ENCODE data around the gene KCNJ4.
"Not testable (repeated sequence)": the region's sequence is repeated elsewhere in the genome, so short reads cannot be mapped to it uniquely, and the experiment has no call there.

The KCNJ4 gene

DNA sequence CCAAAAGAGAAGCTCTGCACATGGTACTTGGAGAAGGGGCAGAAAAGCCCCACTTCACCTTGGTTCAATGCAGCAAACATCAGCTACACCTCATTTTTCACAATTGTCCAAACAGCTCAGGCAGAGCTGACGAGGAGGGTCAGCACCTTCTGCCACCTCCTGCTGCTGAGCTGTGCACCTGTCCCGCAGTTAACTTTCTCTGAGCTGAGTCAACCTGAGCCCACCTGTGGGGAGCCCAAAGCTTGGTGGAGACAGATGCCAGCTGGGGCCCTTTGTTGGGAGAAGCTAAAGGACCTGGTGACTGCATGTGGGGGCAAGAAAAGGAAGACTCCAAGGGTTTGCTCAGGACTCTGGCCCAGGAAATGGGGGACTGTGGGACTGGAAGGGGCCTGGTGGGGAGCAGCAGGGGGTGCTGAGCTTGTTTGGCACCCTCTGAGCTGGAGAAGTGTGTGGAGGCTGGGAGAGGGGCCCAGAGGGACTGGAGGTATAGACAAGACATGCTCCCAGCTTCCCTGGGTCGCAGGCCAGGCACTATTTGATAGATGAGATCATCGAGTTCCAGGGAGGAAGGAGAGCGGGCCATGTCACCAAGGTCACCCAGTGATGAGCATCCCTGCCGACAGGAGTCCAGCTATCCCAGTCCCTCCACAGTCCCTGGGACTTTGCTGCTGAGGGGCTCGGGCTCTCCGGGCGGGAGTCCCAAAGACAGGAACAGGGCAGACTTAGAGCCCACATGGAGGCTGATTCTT is 53.5 kb downstream of the KCNJ4 start:
- TF ChIP-seq CTCF (conservative IDR thresholded peaks at IDR 0.05; ENCODE audit: low read depth, low read length) = no peak
- DNase-seq (ENCODE audit: low read depth) = no peak
- no peak overlapping the region for H3K4me3 ChIP-seq (ENCODE audit: low read length)

- H3K4me3 ChIP-seq (ENCODE audit: low read length); DNase-seq (ENCODE audit: low read depth): not testable (repeated sequence)
These were observed 54.7 kb downstream of the KCNJ4 start for GRCh38 chr22:38400256-38400655.

- no peak for TF ChIP-seq CTCF (conservative IDR thresholded peaks at IDR 0.05; ENCODE audit: low read depth, low read length)
- DNase-seq (ENCODE audit: low read depth) = no peak
- peak overlapping the region; percentile 72 for H3K4me3 ChIP-seq (ENCODE audit: low read length)
These were observed 56.2 kb downstream of the KCNJ4 start for GRCh38 chr22:38398609-38399461.

- not testable (repeated sequence) for DNase-seq (ENCODE audit: low read depth)
These were observed 56.8 kb downstream of the KCNJ4 start for GRCh38 chr22:38398181-38398608.

GRCh38 chr22:38397189-38398085 is 57.6 kb downstream of the KCNJ4 start:
- H3K4me3 ChIP-seq (ENCODE audit: low read length) = peak overlapping the region; percentile 72
- no peak for TF ChIP-seq CTCF (conservative IDR thresholded peaks at IDR 0.05; ENCODE audit: low read depth, low read length)
- DNase-seq (ENCODE audit: low read depth) = no peak

More at GRCh38 chr22:38398181-38398608, 56.8 kb downstream of the KCNJ4 start:
- peak overlapping the region; percentile 72 for H3K4me3 ChIP-seq (ENCODE audit: low read length)

- H3K4me3 ChIP-seq (ENCODE audit: low read length) = peak overlapping the region; percentile 72
- DNase-seq (ENCODE audit: low read depth) = not testable (repeated sequence)
These were observed 58.4 kb downstream of the KCNJ4 start for GRCh38 chr22:38396440-38397069.

- H3K4me3 ChIP-seq (ENCODE audit: low read length); DNase-seq (ENCODE audit: low read depth): not testable (repeated sequence)
These were observed 59.1 kb downstream of the KCNJ4 start for GRCh38 chr22:38395944-38396343.

DNA sequence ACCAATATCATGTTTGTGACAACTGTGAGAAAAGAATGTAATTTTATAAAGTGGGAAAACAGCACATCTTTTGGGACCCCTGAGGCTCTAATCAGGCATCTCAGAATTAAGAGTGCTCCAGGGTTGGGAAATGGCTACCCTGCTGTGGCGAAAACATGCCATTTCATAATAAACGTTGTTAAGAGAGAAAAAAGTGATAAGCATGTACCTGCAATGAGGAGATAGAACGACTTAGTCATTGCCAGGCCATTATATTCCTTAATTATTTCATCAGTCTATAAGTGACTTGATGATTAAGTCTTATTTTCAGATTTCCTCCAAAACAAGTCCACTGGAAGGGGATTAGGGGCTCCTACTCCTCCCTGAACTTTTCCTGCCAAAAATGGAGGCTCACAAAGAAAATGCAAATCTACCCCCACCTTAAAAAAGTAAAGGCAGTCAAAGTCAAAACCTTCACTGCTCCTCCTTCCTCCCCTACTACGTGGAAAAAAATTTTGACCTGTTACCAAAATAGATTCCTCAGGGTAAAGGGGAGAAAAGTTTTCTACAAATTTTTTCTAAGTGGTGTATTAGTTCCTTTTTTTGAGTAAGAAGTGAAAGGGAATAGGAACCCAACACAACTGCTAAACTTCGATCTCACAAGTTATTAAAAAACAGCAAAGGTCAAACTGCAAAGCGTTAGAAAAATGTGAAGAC is 59.9 kb downstream of the KCNJ4 start:
- H3K4me3 ChIP-seq (ENCODE audit: low read length); DNase-seq (ENCODE audit: low read depth): not testable (repeated sequence)

- not testable (repeated sequence) for H3K4me3 ChIP-seq (ENCODE audit: low read length); DNase-seq (ENCODE audit: low read depth)
These were observed 65.6 kb downstream of the KCNJ4 start for GRCh38 chr22:38389428-38389818.

DNA sequence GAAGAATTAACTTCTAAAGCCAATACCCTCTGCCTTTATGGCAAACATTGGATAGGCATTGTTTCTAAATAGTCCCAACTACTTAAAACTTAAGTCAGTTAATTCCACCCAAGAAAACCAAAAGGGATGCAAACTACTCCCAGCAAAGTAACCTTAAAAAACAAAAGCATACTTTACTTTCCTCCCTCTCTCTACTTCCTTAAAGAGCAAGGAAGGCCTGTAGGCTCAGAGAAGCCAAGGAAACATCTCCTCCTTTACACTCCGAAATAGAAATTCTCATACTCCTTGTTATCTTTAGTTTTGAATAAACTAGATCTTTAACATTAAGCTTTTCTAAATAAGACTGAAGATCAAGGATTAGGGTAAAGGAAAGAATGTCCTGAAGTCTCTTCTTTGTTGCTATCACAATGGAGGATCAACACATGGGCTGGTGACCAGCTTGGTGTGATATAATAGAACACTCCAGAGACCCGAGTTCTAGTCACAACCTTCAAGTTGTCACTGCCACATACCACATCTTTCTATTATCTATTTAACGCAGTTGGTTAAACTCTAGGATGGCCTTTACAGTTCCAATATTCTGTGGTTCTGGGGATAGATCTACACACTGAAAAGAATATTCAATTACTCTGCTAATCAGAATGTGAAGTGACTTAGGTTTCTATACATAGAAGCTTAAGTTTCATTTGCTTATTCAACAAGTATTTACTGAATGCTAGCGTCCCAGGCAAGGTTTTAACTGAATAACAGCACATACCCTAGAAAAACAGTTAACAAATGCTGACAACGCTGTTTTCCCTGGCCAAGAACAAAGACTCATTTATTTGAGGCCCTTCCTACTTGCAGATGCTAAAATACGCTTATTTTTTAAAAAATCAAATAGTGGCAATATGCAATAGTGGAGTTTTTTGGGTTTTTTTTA is 66.2 kb downstream of the KCNJ4 start:
- H3K4me3 ChIP-seq (ENCODE audit: low read length); DNase-seq (ENCODE audit: low read depth): not testable (repeated sequence)

GRCh38 chr22:38386918-38387317 is 68.1 kb downstream of the KCNJ4 start:
- DNase-seq (ENCODE audit: low read depth); H3K4me3 ChIP-seq (ENCODE audit: low read length): not testable (repeated sequence)

Data from retinal pigment epithelial cell (primary cell).